ENCODE measurements around the gene PDE9A.

GRCh38 chr21:42733037-42733627 lies 79.7 kb downstream of the PDE9A start:
- TF ChIP-seq CTCF (IDR thresholded peaks at IDR 0.05) (no peak), EZH2 (IDR thresholded peaks at IDR 0.05; ENCODE audit: borderline replicate concordance, insufficient read depth, low read depth, low read length, poor library complexity, severe bottlenecking) (no peak)
